Activated CD8-positive, alpha-beta memory T cell treated with anti-CD3 and anti-CD28 coated beads, Interleukin-2, amount 50 U/mL, for 24 hours (primary cell): ENCODE results near the gene UBASH3A.

Experiments
- DNase-seq: peaks from one replicate; pipeline ENCODE4 v3.0.0-alpha.2; 2020; ENCODE audit errors: extremely low read depth

The UBASH3A gene

DNA sequence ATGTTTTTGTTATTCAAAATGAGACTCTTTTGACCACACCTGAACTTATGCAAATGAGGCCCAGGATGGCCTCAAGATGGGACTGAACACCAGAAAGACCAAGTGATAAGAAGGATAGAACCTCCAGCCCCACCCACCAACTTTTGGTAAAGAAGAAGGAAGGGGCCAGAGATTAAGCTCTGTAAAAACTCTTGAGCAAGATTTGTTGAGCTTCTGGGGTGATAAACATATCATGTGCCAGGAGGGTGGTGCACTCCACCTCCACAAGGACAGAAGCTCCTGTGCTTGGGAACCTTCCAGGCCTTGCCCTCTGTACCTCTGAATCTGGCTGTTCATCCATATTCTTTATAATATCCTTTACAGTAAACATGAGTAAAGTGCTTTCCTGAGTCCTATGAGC is 87.0 kb downstream of the UBASH3A start:
- DNase-seq, result no peak

DNA sequence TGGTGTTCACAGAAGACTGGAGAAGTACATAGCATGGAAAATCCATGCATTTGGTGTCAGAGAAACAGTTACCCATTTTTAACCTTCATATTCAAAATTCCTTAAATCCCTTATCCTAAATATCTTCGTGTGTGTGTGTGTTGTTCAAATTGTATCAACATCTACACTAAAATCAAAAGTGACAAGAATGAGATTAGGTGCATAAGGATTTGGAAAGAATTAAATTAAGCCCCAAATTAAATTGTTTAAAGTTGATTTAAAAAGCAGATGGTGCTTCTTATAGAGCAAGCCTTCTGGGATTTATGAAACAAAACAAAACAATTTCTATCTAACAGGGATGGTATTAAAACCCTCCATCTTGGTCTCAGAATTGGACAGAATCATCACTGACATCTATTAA is 87.6 kb downstream of the UBASH3A start:
- DNase-seq, result no peak

DNA sequence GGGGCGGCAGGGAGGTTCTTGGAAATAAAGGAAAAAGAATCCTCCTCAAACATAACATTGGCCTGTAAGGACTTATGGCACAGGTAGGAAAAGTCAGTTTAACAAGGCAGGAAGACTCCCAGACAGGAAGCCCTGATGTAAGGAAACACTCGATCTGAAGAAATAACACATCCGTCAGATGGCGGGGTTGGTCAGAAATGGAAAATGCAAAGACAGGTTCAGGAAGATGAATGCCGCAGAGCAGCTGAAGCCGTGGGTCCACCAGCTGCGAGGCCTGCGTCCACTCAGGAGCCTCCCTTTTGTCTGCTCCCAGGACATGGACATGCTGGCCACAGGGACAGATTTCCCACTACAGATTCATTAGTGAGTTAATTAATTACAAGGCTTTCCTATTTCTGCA is 88.5 kb downstream of the UBASH3A start:
- no peak for DNase-seq

DNA sequence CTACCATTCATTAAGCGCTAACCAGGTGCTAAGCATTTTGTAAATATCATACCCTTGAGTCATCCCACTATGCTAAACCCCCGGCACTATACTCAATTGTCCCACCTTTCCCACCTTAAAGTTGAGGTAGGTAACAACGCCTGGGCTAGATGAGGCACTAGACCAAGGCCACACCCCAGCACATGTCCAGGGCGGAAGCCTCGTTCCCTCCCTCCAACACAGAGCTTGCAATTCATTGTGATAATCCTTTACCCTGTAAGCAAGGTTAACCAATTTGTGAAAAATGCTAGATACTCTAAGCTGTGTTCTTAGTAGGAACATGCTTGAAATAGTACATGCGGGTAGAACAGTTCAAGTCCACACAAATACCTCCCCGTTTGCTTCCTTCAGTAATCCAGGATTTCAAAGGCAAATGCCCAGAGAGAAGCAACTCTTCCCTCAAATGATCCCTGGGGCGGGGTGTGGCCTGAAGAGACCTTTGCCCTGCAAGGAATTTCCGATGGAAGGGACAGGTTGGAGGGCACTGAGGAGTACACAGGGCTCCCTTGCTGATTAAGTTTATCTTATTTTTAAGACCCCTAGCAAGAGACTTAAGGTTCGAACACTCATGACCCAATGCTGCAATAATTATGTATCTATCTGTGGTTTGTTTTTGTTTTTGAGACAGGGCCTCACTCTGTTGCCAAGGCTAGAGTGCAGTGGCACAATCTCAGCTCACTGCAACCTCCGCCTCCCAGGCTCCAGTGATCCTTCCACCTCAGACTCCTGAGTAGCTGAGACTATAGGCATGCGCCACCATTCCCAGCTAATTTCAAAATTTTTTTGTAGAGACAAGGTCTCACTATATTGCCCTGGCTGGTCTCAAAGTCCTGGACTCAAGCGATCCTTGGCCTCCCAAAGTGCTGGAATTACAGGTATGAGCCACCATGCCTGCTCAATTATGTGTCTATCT is 89.7 kb downstream of the UBASH3A start:
- no peak for DNase-seq

DNA sequence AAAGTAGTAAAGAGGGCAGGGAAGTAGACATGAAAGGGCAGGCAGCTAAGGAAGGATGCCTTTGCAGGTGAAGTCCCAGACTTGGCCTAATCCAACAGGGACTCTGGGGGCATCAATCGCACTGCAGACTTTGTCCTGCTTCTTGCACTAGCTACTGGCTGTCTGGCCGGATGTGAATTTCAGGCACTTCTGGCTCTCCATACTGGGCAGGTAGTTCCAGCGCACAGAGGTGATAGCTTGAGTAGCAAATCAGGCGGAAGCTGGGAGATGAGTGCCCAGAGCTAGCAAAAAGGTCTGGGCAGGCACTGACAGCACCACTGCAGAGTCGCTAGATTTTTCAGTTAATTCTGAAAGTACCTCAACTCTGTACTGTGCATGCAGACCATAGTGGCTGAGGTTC is 91.3 kb downstream of the UBASH3A start:
- no peak for DNase-seq

DNA sequence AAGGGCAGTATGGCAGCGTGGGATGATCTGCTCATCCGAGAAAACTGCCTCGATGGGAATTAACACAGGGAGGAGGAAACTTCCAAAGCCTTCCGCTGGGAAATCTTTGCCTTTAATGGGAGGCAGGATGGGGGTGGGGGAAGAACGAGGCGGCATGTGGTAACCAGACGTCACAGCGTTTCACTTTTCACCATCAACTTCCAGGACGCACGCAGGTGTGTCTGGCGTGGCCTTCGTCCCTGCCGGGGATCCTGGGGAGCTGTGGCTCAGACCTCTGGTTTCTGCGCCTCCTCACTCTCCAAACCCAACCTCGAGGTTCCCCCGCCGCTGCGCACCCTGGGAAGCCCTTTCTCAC is 92.0 kb downstream of the UBASH3A start:
- no peak for DNase-seq

DNA sequence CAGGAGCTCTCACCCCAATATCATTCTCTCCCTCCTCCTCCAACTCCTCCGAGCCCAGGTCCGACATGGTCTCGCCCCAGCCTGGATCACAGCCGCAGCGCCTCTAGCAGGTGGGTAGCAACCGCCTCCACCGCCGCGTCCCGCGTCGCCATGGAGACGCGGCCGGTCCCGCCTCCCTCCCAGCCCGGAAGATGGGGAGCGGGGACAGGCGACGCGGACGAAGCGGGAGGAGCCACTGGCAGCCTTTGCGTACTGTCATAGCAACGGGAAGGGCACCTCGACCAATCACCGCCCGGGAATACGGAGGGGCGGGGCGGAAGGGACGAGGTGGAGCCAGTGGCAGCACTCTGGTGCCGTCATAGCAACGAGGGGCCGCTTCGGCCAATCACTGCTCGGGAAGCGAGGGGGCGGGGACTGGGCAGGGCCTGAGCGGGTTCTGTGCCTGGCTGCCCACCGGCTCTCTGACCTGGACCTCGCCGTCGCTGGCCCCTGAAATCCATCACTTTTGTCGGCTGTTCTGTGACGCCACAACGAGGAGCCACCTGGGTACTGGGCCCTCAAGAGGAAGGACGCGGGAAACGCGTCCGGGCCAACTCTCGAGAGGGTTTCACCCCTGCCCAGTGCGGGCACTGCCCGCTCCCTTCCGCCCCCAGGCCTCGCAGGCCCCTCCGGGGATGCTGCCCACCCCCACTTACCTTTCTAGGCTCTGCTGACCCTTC is 92.6 kb downstream of the UBASH3A start, which contains the start of gene RSPH1:
TSS of gene RSPH1 (minus strand) at position 105 of the 719 bp plus-strand sequence. CDS start at position 67, 38 bp downstream.
- DNase-seq, result peak; percentile 98

DNA sequence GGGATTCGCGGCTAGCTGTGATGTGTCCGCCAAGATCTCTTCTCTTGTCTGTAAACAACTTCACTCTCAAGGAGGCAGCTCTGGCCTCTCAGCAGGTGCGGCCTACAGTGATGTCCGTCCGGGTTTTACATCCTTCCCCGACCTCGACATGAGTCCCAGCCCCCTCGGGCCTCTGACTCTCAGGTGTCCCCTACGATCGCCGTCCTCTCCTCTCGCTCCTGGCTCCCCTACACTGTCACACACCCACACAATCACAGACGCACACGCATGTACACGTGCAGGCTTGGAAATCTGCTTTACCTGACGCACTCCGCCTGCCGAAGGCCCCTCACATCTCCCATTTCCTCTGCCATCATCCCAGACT is 93.1 kb downstream of the UBASH3A start:
- DNase-seq, result no peak
